GM23338 (cell line): ENCODE measurements around the gene FOXP4. TPM values are rescaled to one million over a fixed set of nuclear protein-coding genes. Genes with fewer than 3 reads are reported as not detected.

Experiments used
- ATAC-seq: fragments of 200-7000 bp; cut with Tn5 transposase; 3 replicates; pipeline ENCODE4 v1.9.1; 2020
- DNase-seq: peaks from one replicate; pipeline ENCODE4 v3.0.0-alpha.2; 2015; ENCODE audit warnings: low spot score
- H2AFZ ChIP-seq: fragments of 200-600 bp; sonication (generic); 2 replicates; pipeline ENCODE4 v1.8.0; 2016; ENCODE audit warnings: antibody characterized with exemption, mild to moderate bottlenecking, moderate library complexity
- H3F3A ChIP-seq: fragments of 200-600 bp; sonication (generic); replicated peaks from 2 replicates; pipeline ENCODE4 v1.8.0; 2017; ENCODE audit warnings: antibody characterized with exemption, mixed run types, low read depth
- H3K27ac ChIP-seq: fragments of 200-600 bp; sonication (generic); 2 replicates; pipeline ENCODE4 v1.6.1; 2016; ENCODE audit warnings: low read depth
- H3K27me3 ChIP-seq: fragments of 200-600 bp; sonication (generic); 2 replicates; pipeline ENCODE4 v1.8.0; 2016; ENCODE audit warnings: mild to moderate bottlenecking, mixed run types, moderate library complexity; ENCODE audit not compliant: insufficient read depth
- H3K36me3 ChIP-seq: fragments of 200-600 bp; sonication (generic); 2 replicates; pipeline ENCODE4 v1.8.0; 2016; ENCODE audit warnings: mild to moderate bottlenecking; ENCODE audit not compliant: insufficient read depth
- H3K4me1 ChIP-seq: fragments of 200-600 bp; sonication (generic); 2 replicates; pipeline ENCODE4 v1.8.0; 2016; ENCODE audit warnings: mild to moderate bottlenecking, moderate library complexity; ENCODE audit not compliant: insufficient read depth
- H3K4me2 ChIP-seq: fragments of 200-600 bp; sonication (generic); 2 replicates; pipeline ENCODE4 v1.7.1; 2017; ENCODE audit warnings: mixed run types
- H3K4me3 ChIP-seq: fragments of 200-600 bp; sonication (generic); 2 replicates; pipeline ENCODE4 v1.6.1; 2016; ENCODE audit warnings: mixed run types
- H3K79me2 ChIP-seq: fragments of 200-600 bp; sonication (generic); replicated peaks from 2 replicates; pipeline ENCODE4 v1.8.0; 2017; ENCODE audit warnings: mild to moderate bottlenecking; ENCODE audit not compliant: insufficient read depth
- H3K9me2 ChIP-seq: fragments of 200-600 bp; sonication (generic); 2 replicates; pipeline ENCODE4 v1.8.0; 2017; ENCODE audit not compliant: insufficient read depth
- H4K20me1 ChIP-seq: fragments of 200-600 bp; sonication (generic); replicated peaks from 2 replicates; pipeline ENCODE4 v1.8.0; 2017; ENCODE audit warnings: mild to moderate bottlenecking; ENCODE audit not compliant: insufficient read depth
- H3K27ac Mint-ChIP-seq: 2 replicates; pipeline ENCODE4 v1.8.0; 2020; ENCODE audit warnings: inconsistent platforms, mild to moderate bottlenecking, moderate library complexity, mixed read lengths
- H3K27me3 Mint-ChIP-seq: 3 replicates; pipeline ENCODE4 v1.8.0; 2022; ENCODE audit warnings: low read depth, mild to moderate bottlenecking, moderate library complexity, mixed read lengths, inconsistent platforms; ENCODE audit not compliant: insufficient read depth, poor library complexity
- H3K36me3 Mint-ChIP-seq: 3 replicates; pipeline ENCODE4 v1.8.0; 2021; ENCODE audit warnings: low read depth, mild to moderate bottlenecking, inconsistent platforms, moderate library complexity, mixed read lengths
- H3K4me1 Mint-ChIP-seq: 3 replicates; pipeline ENCODE4 v1.8.0; 2020; ENCODE audit warnings: mild to moderate bottlenecking, inconsistent platforms, mixed read lengths
- H3K4me3 Mint-ChIP-seq: 3 replicates; pipeline ENCODE4 v1.8.0; 2021; ENCODE audit warnings: moderate library complexity, mild to moderate bottlenecking, inconsistent platforms, mixed read lengths
- H3K9me3 Mint-ChIP-seq: 3 replicates; pipeline ENCODE4 v1.8.0; 2020; ENCODE audit warnings: moderate library complexity, mild to moderate bottlenecking, inconsistent platforms, mixed read lengths
- CREB1 ChIP-seq: fragments of 250-450 bp; sonication (Bioruptor Pico); IDR thresholded peaks from 2 replicates; pipeline ENCODE4 v1.5.0; 2020; ENCODE audit warnings: low read depth, mild to moderate bottlenecking, moderate library complexity
- ETS1 ChIP-seq: IDR thresholded peaks from 2 replicates; pipeline ENCODE4 v1.6.1; 2016; ENCODE audit warnings: antibody characterized with exemption
- EZH2 ChIP-seq: fragments of 200-600 bp; sonication (generic); IDR thresholded peaks from one replicate; pipeline ENCODE4 v1.8.0; 2017; ENCODE audit warnings: antibody characterized with exemption, mild to moderate bottlenecking, low read depth; ENCODE audit not compliant: unreplicated experiment
- EZH2phosphoT487 ChIP-seq: fragments of 200-600 bp; sonication (generic); IDR thresholded peaks from one replicate; pipeline ENCODE4 v1.8.1; 2018; ENCODE audit warnings: antibody characterized with exemption; ENCODE audit not compliant: unreplicated experiment
- JUNB ChIP-seq: IDR thresholded peaks from one replicate; pipeline ENCODE4 v1.6.1; 2016; ENCODE audit warnings: antibody characterized with exemption; ENCODE audit not compliant: unreplicated experiment
- REST ChIP-seq: IDR thresholded peaks from one replicate; pipeline ENCODE4 v1.6.1; 2018; ENCODE audit warnings: antibody characterized with exemption; ENCODE audit not compliant: unreplicated experiment
- STAT1 ChIP-seq: IDR thresholded peaks from one replicate; pipeline ENCODE4 v1.6.1; 2016; ENCODE audit warnings: antibody characterized with exemption; ENCODE audit not compliant: unreplicated experiment
- ZNF114 ChIP-seq: fragments of 250-450 bp; sonication (Bioruptor Pico); IDR thresholded peaks from 2 replicates; pipeline ENCODE4 v1.5.0; 2020; ENCODE audit warnings: mild to moderate bottlenecking, moderate library complexity
- ZNF331 ChIP-seq: fragments of 250-450 bp; sonication (Bioruptor Pico); IDR thresholded peaks from 2 replicates; pipeline ENCODE4 v1.5.0; 2020; ENCODE audit warnings: low read depth, mild to moderate bottlenecking, moderate library complexity
- polyA plus RNA-seq: library from polyadenylated mRNA; unstranded; fragments of >200 nt; fragmentation: Nextera tagmentation; extraction: Ambion mirVana; gene quantifications from 2 replicates; pipeline ENCODE4 v1.2.1, GENCODE V29; 2016
- total RNA-seq: library from RNA; depleted of rRNA; stranded (reverse); fragments of >200 nt; shearing (Covaris generic); gene quantifications from 2 replicates; pipeline ENCODE4 v1.2.3, GENCODE V29; 2014
- TF ChIP-seq, protein P1 (sequence below): fragments of 250-450 bp; sonication (Bioruptor Pico); IDR thresholded peaks from 2 replicates; pipeline ENCODE4 v1.5.0; 2020; ENCODE audit warnings: mild to moderate bottlenecking, moderate library complexity

Gene FOXP4
- total and polyA plus RNA-seq, 2 experiments from 2014 or later = 5.1 to 13.5 TPM

DNA sequence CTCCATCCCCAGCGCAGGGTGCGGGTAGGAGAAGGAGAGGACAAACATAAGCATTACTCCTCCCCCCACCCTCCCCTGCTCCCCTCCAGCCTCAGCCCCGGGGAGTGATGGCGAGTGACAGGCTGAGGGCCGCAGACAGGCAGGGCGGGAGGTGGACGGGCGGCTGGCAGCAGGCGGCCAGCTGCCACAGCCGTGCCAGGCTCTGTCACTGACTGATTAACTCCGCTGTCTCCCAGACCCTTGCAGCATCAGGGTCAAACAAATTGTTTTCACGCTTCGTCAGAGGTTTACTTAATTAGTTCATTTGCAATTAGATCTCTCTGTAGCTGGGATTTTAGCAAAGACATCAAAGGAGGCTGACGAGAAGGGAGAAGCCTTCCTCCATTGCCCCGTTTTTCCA lies 41.9 kb downstream of the FOXP4 start:
- Histone ChIP-seq H3K27ac (no peak overlapping the region), H3K9me2 (no peaks in the 10 kb centered on the region), H3K4me1 (peaks cover 34% of the 10 kb centered on the region), H3K4me3 (no peak overlapping the region), H3K79me2 (no peaks in the 10 kb centered on the region), H3K27me3 (peaks cover 4% of the 10 kb centered on the region; the same call in 1 of the 2 replicates), H4K20me1 (no peaks in the 10 kb centered on the region), H3K4me2 (no peak overlapping the region), H2AFZ (no peak overlapping the region), H3F3A (0 out of 2 replicates have a peak, but pooled peaks cover 7% of the 10 kb centered on the region), H3K36me3 (no peaks in the 10 kb centered on the region)
- H3K9me3 Mint-ChIP-seq = no peaks in the 10 kb centered on the region; the same call in 2 of the 3 replicates
- ATAC-seq = no peak
- H3K4me1 Mint-ChIP-seq = peaks cover 71% of the 10 kb centered on the region
- DNase-seq = no peak
- H3K27ac Mint-ChIP-seq = no peak overlapping the region
- peaks cover 23% of the 10 kb centered on the region for H3K36me3 Mint-ChIP-seq
- TF ChIP-seq ETS1 = no peak
- no peak for TF ChIP-seq EZH2
- TF ChIP-seq, protein P1, sequence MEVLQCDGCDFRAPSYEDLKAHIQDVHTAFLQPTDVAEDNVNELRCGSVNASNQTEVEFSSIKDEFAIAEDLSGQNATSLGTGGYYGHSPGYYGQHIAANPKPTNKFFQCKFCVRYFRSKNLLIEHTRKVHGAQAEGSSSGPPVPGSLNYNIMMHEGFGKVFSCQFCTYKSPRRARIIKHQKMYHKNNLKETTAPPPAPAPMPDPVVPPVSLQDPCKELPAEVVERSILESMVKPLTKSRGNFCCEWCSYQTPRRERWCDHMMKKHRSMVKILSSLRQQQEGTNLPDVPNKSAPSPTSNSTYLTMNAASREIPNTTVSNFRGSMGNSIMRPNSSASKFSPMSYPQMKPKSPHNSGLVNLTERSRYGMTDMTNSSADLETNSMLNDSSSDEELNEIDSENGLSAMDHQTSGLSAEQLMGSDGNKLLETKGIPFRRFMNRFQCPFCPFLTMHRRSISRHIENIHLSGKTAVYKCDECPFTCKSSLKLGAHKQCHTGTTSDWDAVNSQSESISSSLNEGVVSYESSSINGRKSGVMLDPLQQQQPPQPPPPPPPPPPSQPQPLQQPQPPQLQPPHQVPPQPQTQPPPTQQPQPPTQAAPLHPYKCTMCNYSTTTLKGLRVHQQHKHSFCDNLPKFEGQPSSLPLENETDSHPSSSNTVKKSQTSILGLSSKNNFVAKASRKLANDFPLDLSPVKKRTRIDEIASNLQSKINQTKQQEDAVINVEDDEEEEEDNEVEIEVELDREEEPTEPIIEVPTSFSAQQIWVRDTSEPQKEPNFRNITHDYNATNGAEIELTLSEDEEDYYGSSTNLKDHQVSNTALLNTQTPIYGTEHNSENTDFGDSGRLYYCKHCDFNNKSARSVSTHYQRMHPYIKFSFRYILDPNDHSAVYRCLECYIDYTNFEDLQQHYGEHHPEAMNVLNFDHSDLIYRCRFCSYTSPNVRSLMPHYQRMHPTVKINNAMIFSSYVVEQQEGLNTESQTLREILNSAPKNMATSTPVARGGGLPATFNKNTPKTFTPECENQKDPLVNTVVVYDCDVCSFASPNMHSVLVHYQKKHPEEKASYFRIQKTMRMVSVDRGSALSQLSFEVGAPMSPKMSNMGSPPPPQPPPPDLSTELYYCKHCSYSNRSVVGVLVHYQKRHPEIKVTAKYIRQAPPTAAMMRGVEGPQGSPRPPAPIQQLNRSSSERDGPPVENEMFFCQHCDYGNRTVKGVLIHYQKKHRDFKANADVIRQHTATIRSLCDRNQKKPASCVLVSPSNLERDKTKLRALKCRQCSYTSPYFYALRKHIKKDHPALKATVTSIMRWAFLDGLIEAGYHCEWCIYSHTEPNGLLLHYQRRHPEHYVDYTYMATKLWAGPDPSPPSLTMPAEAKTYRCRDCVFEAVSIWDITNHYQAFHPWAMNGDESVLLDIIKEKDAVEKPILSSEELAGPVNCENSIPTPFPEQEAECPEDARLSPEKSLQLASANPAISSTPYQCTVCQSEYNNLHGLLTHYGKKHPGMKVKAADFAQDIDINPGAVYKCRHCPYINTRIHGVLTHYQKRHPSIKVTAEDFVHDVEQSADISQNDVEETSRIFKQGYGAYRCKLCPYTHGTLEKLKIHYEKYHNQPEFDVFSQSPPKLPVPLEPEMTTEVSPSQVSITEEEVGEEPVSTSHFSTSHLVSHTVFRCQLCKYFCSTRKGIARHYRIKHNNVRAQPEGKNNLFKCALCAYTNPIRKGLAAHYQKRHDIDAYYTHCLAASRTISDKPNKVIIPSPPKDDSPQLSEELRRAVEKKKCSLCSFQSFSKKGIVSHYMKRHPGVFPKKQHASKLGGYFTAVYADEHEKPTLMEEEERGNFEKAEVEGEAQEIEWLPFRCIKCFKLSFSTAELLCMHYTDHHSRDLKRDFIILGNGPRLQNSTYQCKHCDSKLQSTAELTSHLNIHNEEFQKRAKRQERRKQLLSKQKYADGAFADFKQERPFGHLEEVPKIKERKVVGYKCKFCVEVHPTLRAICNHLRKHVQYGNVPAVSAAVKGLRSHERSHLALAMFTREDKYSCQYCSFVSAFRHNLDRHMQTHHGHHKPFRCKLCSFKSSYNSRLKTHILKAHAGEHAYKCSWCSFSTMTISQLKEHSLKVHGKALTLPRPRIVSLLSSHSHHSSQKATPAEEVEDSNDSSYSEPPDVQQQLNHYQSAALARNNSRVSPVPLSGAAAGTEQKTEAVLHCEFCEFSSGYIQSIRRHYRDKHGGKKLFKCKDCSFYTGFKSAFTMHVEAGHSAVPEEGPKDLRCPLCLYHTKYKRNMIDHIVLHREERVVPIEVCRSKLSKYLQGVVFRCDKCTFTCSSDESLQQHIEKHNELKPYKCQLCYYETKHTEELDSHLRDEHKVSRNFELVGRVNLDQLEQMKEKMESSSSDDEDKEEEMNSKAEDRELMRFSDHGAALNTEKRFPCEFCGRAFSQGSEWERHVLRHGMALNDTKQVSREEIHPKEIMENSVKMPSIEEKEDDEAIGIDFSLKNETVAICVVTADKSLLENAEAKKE (CRISPR knock-in tag) = no peak
- no peak for TF ChIP-seq JUNB
- TF ChIP-seq STAT1 = no peak
- H3K4me3 Mint-ChIP-seq = no peak overlapping the region
- peaks cover 16% of the 10 kb centered on the region for H3K27me3 Mint-ChIP-seq

GRCh38 chr6:41589223-41589622 lies 43.0 kb downstream of the FOXP4 start:
- Histone ChIP-seq H3F3A (no peaks in the 10 kb centered on the region), H3K36me3 (no peaks in the 10 kb centered on the region), H2AFZ (no peak overlapping the region), H3K79me2 (no peaks in the 10 kb centered on the region), H4K20me1 (no peaks in the 10 kb centered on the region), H3K4me1 (peaks cover 28% of the 10 kb centered on the region), H3K4me3 (no peak overlapping the region), H3K27ac (no peak overlapping the region), H3K4me2 (no peak overlapping the region), H3K27me3 (peaks cover 4% of the 10 kb centered on the region; the same call in 1 of the 2 replicates), H3K9me2 (no peaks in the 10 kb centered on the region)
- H3K27me3 Mint-ChIP-seq = peaks cover 16% of the 10 kb centered on the region
- no peak overlapping the region for H3K27ac Mint-ChIP-seq
- ATAC-seq (no peak), DNase-seq (no peak)
- no peaks in the 10 kb centered on the region; the same call in 2 of the 3 replicates for H3K9me3 Mint-ChIP-seq
- no peak overlapping the region for H3K4me3 Mint-ChIP-seq
- H3K36me3 Mint-ChIP-seq = peaks cover 27% of the 10 kb centered on the region
- peaks cover 60% of the 10 kb centered on the region for H3K4me1 Mint-ChIP-seq
- TF ChIP-seq EZH2 (no peak), REST (no peak), JUNB (no peak), ETS1 (no peak), ZNF331 (CRISPR knock-in tag) (no peak), EZH2phosphoT487 (no peak), ZNF114 (CRISPR knock-in tag) (no peak), CREB1 (CRISPR knock-in tag) (no peak)
